ENCODE results near the gene UPK3B. TPM values are rescaled to one million over a fixed set of nuclear protein-coding genes. Genes with fewer than 3 reads are reported as not detected.
A peak's percentile ranks its signal among the peaks of the same experiment; 100 is the strongest.

UPK3B gene
- total and polyA plus RNA-seq, 9 of the 15 experiments (the other 6 are each of a cell fraction or from before 2014, with no cell fraction given), result not detected

DNA sequence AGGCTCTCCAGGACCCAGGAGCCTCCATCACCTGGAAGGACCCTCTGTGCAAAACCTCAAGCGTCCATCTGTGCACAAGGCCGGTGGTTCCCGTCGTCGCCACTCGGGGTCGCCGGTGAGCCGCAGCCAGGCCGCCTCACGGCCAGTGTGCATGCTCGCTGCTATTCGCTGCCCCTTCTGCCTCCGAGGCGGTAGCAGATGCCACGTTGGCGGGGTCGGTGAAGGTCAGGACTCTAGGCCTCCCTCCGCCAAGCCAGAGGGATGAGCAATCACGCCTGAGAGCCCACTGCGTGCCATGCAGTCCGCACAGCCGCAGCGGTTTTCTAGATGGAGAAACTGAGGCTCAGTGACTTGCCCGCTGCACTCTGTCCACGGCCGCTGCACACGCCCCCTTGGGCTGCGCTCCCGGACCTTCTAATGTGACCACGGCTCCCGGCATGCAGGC lies 5.7 kb downstream of the UPK3B start (continued):
- TF ChIP-seq MEIS2 (IDR thresholded peaks at IDR 0.05; ENCODE audit: partially characterized antibody) (no peak), YY1 (IDR thresholded peaks at IDR 0.05; ENCODE audit: borderline replicate concordance in 1 of 3, control insufficient read depth in 1 of 3, extremely low read depth in 1 of 3, insufficient read depth in 3 of 3, insufficient read length in 1 of 3, insufficient replicate concordance in 2 of 3, low read depth in 1 of 3, low read length in 2 of 3) (peak in 1 of 3 experiments; percentile 16), ZNF175 (CRISPR knock-in tag; IDR thresholded peaks at IDR 0.05; ENCODE audit: low read depth) (no peak), PCBP2 (IDR thresholded peaks at IDR 0.05; ENCODE audit: low read depth, low read length, poor library complexity, severe bottlenecking) (no peak), FOXJ3 (CRISPR knock-in tag; IDR thresholded peaks at IDR 0.05) (no peak), RUNX1 (IDR thresholded peaks at IDR 0.05; ENCODE audit: low read depth) (no peak)
- TF ChIP-seq, protein P1, sequence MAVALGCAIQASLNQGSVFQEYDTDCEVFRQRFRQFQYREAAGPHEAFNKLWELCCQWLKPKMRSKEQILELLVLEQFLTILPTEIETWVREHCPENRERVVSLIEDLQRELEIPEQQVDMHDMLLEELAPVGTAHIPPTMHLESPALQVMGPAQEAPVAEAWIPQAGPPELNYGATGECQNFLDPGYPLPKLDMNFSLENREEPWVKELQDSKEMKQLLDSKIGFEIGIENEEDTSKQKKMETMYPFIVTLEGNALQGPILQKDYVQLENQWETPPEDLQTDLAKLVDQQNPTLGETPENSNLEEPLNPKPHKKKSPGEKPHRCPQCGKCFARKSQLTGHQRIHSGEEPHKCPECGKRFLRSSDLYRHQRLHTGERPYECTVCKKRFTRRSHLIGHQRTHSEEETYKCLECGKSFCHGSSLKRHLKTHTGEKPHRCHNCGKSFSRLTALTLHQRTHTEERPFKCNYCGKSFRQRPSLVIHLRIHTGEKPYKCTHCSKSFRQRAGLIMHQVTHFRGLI (CRISPR knock-in tag; IDR thresholded peaks at IDR 0.05), result no peak
- TF ChIP-seq, protein P2, sequence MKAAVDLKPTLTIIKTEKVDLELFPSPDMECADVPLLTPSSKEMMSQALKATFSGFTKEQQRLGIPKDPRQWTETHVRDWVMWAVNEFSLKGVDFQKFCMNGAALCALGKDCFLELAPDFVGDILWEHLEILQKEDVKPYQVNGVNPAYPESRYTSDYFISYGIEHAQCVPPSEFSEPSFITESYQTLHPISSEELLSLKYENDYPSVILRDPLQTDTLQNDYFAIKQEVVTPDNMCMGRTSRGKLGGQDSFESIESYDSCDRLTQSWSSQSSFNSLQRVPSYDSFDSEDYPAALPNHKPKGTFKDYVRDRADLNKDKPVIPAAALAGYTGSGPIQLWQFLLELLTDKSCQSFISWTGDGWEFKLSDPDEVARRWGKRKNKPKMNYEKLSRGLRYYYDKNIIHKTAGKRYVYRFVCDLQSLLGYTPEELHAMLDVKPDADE (conservative IDR thresholded peaks at IDR 0.05; ENCODE audit: control insufficient read depth, low read depth, low read length), result 0 out of 2 replicates have a peak, but pooled peaks have one; percentile 9
- TF ChIP-seq, protein P3, sequence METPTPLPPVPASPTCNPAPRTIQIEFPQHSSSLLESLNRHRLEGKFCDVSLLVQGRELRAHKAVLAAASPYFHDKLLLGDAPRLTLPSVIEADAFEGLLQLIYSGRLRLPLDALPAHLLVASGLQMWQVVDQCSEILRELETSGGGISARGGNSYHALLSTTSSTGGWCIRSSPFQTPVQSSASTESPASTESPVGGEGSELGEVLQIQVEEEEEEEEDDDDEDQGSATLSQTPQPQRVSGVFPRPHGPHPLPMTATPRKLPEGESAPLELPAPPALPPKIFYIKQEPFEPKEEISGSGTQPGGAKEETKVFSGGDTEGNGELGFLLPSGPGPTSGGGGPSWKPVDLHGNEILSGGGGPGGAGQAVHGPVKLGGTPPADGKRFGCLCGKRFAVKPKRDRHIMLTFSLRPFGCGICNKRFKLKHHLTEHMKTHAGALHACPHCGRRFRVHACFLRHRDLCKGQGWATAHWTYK (CRISPR knock-in tag; IDR thresholded peaks at IDR 0.05), result 0 out of 2 replicates have a peak, but pooled peaks have one; percentile 36
- TF ChIP-seq, protein P4, sequence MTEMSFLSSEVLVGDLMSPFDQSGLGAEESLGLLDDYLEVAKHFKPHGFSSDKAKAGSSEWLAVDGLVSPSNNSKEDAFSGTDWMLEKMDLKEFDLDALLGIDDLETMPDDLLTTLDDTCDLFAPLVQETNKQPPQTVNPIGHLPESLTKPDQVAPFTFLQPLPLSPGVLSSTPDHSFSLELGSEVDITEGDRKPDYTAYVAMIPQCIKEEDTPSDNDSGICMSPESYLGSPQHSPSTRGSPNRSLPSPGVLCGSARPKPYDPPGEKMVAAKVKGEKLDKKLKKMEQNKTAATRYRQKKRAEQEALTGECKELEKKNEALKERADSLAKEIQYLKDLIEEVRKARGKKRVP (CRISPR knock-in tag; IDR thresholded peaks at IDR 0.05), result no peak
- TF ChIP-seq, protein P5, sequence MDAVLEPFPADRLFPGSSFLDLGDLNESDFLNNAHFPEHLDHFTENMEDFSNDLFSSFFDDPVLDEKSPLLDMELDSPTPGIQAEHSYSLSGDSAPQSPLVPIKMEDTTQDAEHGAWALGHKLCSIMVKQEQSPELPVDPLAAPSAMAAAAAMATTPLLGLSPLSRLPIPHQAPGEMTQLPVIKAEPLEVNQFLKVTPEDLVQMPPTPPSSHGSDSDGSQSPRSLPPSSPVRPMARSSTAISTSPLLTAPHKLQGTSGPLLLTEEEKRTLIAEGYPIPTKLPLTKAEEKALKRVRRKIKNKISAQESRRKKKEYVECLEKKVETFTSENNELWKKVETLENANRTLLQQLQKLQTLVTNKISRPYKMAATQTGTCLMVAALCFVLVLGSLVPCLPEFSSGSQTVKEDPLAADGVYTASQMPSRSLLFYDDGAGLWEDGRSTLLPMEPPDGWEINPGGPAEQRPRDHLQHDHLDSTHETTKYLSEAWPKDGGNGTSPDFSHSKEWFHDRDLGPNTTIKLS (IDR thresholded peaks at IDR 0.05; ENCODE audit: borderline replicate concordance, low read depth), result peak; percentile 78
- TF ChIP-seq, protein P6, sequence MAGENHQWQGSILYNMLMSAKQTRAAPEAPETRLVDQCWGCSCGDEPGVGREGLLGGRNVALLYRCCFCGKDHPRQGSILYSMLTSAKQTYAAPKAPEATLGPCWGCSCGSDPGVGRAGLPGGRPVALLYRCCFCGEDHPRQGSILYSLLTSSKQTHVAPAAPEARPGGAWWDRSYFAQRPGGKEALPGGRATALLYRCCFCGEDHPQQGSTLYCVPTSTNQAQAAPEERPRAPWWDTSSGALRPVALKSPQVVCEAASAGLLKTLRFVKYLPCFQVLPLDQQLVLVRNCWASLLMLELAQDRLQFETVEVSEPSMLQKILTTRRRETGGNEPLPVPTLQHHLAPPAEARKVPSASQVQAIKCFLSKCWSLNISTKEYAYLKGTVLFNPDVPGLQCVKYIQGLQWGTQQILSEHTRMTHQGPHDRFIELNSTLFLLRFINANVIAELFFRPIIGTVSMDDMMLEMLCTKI (IDR thresholded peaks at IDR 0.05; ENCODE audit: partially characterized antibody), result no peak
- TF ChIP-seq, protein P7, sequence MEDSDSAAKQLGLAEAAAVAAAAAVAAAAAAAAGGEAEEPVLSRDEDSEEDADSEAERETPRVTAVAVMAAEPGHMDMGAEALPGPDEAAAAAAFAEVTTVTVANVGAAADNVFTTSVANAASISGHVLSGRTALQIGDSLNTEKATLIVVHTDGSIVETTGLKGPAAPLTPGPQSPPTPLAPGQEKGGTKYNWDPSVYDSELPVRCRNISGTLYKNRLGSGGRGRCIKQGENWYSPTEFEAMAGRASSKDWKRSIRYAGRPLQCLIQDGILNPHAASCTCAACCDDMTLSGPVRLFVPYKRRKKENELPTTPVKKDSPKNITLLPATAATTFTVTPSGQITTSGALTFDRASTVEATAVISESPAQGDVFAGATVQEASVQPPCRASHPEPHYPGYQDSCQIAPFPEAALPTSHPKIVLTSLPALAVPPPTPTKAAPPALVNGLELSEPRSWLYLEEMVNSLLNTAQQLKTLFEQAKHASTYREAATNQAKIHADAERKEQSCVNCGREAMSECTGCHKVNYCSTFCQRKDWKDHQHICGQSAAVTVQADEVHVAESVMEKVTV (CRISPR knock-in tag; IDR thresholded peaks at IDR 0.05), result peak; percentile 48; the same call in 1 of the 2 replicates
- TF ChIP-seq, protein P8, sequence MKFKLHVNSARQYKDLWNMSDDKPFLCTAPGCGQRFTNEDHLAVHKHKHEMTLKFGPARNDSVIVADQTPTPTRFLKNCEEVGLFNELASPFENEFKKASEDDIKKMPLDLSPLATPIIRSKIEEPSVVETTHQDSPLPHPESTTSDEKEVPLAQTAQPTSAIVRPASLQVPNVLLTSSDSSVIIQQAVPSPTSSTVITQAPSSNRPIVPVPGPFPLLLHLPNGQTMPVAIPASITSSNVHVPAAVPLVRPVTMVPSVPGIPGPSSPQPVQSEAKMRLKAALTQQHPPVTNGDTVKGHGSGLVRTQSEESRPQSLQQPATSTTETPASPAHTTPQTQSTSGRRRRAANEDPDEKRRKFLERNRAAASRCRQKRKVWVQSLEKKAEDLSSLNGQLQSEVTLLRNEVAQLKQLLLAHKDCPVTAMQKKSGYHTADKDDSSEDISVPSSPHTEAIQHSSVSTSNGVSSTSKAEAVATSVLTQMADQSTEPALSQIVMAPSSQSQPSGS (CRISPR knock-in tag; IDR thresholded peaks at IDR 0.05), result no peak

Measured in K562 (cell line).